RKO (cell line): ENCODE measurements around the gene MUC3A.
A peak's percentile ranks its signal among the peaks of the same experiment; 100 is the strongest.
"Not testable (repeated sequence)": the region's sequence is repeated elsewhere in the genome, so short reads cannot be mapped to it uniquely, and the experiment has no call there.

ENCODE experiments used
- DNase-seq: peaks from one replicate; pipeline ENCODE4 v3.0.0-alpha.2; 2016; ENCODE audit warnings: low spot score

MUC3A gene, protein sequence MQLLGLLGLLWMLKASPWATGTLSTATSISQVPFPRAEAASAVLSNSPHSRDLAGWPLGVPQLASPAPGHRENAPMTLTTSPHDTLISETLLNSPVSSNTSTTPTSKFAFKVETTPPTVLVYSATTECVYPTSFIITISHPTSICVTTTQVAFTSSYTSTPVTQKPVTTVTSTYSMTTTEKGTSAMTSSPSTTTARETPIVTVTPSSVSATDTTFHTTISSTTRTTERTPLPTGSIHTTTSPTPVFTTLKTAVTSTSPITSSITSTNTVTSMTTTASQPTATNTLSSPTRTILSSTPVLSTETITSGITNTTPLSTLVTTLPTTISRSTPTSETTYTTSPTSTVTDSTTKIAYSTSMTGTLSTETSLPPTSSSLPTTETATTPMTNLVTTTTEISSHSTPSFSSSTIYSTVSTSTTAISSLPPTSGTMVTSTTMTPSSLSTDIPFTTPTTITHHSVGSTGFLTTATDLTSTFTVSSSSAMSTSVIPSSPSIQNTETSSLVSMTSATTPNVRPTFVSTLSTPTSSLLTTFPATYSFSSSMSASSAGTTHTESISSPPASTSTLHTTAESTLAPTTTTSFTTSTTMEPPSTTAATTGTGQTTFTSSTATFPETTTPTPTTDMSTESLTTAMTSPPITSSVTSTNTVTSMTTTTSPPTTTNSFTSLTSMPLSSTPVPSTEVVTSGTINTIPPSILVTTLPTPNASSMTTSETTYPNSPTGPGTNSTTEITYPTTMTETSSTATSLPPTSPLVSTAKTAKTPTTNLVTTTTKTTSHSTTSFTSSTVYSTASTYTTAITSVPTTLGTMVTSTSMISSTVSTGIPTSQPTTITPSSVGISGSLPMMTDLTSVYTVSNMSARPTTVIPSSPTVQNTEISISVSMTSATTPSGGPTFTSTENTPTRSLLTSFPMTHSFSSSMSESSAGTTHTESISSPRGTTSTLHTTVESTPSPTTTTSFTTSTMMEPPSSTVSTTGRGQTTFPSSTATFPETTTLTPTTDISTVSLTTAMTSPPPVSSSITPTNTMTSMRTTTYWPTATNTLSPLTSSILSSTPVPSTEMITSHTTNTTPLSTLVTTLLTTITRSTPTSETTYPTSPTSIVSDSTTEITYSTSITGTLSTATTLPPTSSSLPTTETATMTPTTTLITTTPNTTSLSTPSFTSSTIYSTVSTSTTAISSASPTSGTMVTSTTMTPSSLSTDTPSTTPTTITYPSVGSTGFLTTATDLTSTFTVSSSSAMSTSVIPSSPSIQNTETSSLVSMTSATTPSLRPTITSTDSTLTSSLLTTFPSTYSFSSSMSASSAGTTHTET (N-terminal part only)

GRCh38 chr7:100949227-100949932 lies at the start of gene MUC3A:
Gene MUC3A (plus strand): TSS chr7:100949534. CDS start chr7:100949625, 91 bp downstream.
- no peak for DNase-seq

DNA sequence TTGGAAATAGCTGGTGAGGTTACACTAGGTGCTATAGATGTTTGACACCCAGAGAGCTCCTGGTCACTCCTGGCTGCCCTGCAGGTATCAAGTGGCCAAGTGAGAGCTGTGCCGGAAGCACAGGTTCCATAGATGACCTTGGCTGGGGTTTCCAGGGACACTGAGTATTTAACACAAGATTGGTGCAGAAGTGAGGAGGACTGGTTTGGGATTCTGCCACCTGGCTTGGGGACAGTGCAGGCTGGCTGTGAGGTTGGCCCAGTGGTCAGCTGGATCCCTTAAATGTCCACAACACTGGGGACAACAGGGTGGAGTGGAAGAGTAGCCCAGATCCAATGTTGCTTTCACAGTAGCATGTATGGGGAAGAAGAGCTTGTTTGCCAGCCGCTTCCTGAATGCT lies 48.4 kb upstream of the MUC3A start:
- DNase-seq = no peak

DNA sequence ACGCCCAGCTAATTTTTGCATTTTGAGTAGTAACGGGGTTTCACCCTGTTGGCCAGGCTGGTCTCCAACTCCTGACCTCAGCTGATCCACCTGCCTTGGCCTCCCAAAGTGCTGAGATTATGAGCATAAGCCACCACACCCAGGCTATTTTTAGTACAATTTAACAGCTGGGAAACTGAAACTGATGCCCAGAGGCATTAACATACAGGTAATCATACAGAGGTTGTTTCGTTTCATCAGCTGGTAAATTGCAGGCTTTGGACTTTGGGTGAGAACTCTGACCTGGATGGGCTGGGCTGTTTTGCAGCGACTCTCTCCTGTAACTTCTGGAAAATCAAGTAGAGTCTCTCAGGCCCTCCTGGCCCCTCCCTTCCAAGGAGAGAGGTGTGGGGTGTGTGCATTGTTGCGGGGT lies 47.4 kb upstream of the MUC3A start:
- no peak for DNase-seq

DNA sequence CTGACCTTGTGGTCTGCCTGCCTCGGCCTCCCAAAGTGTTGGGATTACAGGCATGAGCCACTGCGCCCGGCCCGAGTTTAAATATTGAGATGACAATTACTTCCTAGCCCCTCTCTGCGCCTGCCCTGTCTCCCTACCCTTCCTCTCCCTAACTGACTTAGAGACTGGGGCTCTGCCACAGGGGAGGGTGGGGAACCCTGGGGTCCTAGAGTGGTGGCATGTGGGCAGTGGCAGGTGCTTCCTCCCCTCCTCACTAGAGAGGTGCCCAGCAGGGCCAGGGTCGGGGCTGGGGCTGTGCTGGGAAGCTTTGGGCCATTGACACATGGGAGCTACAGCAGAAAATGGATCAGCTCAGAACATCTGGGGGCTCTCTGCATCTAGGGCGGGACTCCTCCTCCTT lies 46.7 kb upstream of the MUC3A start:
- DNase-seq = no peak

DNA sequence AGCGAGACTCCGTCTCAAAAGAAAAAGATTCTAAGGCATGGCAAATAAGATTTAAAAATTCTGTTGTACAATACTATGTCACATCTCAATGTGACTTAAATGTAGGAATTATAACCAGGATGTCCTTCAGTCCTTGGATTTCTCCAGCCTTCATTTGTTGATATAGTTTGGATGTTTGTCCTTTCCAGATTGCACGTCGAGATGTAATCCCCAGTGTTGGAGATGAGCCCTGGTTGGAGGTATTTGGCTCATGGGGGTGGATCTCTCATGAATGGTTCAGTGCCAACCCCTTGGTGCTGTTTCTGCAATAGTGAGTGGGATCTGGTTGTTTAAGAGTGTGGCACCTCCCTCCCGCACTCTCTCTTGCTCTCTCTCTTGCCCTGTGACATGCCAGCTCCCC lies 40.8 kb upstream of the MUC3A start:
- DNase-seq = no peak

DNA sequence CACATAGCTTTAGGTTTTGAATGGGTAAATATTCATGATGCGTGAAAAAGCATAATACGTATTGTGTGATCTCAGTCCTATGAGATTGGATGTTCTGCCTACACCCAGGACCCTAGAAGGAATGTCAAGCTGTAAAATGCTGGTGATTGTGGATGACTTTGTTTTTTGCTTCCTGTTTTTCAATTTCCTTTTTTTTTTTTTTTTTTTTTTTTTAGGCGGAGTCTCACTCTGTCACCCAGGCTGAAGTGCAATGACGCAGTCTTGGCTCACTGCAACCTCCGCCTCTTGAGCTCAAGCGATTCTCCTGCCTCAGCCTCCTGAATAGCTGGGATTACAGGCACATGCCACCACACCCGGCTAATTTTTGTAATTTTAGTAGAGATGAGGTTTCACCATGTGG lies 38.9 kb upstream of the MUC3A start:
- DNase-seq = not testable (repeated sequence)

DNA sequence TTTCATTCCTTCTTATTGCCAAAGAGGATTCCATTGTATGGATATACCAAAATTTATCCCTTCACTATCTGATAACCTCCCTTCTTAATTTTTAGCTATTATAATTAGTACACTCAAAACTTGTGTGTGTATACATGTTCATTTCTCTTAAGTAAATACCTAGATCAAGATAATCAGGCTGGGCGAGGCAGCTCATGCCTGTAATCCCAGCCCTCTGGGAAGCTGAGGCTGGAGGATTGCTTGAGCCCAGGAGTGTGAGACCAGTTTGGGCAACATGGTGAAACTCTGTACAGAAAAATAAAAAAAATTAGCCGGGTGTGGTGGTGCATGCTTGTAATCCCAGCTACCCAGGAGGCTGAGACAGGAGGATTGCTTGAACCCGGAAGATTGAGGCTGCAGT lies 37.9 kb upstream of the MUC3A start:
- DNase-seq = no peak

DNA sequence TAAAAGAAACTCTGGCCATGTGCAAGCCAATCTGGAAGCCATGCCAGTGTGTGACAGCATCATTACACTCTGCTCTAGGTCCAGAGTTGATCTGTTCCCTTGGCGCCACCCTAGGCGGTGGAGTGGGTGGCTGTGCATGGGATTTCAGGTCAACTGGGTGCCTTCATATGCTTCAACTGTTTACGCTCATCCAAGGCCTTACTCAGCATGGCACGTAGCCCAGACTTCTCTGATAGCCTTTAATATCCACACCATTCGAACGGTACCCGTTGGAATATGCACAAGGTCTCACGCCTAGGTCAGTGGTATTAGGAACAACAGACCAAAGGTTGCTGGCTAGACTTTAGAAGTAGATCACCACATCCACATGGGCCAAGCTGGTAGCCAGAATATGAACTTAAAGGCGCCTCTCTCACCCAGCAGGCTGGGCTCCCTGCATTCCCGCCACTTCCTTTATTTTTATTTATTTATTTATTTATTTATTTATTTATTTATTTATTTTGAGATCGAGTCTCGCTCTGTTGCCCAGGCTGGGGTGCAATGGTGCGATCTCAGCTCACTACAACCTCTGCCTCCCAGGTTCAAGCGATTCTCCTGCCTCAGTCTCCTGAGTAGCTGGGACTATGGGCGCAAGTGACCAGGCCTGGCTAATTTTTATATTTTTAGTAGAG lies 35.0 kb upstream of the MUC3A start:
- no peak for DNase-seq

GRCh38 chr7:100914879-100915447 lies 34.4 kb upstream of the MUC3A start:
- peak; percentile 51 for DNase-seq

GRCh38 chr7:100919335-100919734 lies 30.0 kb upstream of the MUC3A start:
- DNase-seq = not testable (repeated sequence)

- DNase-seq = not testable (repeated sequence)
These were observed 29.4 kb upstream of the MUC3A start for GRCh38 chr7:100919779-100920437.

- no peak for DNase-seq
These were observed 28.3 kb upstream of the MUC3A start for GRCh38 chr7:100921039-100921438.

DNA sequence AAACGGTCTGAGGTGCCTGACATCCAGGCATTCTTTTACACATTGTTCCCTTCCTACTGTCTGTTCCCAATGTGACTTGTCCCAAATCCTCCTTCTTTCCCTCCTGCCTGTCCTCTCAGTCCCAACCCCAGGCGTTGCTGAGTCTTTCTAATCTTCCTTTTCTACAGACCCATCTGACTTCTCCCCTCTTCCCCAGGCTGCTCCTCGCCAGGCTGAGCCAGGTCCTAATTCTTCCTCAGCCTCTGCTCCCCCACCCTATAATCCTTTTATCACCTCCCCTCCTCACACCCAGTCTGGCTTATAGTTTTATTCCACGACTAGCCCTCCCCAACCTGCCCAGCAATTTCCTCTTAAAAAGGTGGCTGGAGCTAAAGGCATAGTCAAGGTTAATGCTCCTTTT lies 25.7 kb upstream of the MUC3A start:
- DNase-seq = not testable (repeated sequence)

GRCh38 chr7:100929808-100930174 lies 19.5 kb upstream of the MUC3A start:
- no peak for DNase-seq

DNA sequence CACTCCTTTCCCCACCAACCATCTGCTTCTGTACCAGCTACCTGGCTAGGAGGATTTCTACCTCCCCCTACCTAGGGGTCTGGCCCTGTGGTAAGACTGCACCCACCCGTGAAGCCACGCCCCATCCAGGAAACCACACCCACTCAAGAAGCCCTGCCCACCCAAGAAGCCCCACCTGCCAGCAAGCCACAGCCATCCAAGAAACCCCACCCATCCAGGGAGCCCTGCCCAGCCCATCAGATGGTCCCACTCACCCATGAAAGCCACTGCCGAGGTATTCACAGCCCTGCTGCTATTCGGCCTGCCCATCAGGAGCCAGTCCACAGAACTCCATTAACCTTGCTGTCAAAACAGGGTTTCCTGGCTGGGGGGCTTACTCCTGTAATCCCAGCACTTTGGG lies 15.6 kb upstream of the MUC3A start:
- DNase-seq = no peak

- not testable (repeated sequence) for DNase-seq
These were observed 14.0 kb upstream of the MUC3A start for GRCh38 chr7:100935381-100935780.

DNA sequence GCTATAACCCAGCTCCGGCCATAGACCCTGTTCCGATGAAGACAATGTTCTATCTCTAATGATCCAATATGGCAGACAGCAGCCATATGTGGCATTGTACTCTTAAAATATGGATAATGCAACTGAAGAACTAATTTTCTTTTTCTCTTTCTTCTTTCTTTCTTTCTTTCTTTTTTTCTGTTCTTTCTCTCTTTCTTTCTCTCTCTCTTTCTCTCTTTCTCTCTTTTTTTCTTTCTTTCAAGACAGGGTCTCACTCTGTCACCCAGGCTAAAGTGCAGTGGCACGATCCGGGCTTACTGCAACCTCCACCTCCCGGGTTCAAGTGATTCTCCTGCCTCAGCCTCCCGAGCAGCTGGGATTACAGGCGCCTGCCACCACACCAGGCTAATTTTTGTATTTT lies 13.2 kb upstream of the MUC3A start:
- not testable (repeated sequence) for DNase-seq

DNA sequence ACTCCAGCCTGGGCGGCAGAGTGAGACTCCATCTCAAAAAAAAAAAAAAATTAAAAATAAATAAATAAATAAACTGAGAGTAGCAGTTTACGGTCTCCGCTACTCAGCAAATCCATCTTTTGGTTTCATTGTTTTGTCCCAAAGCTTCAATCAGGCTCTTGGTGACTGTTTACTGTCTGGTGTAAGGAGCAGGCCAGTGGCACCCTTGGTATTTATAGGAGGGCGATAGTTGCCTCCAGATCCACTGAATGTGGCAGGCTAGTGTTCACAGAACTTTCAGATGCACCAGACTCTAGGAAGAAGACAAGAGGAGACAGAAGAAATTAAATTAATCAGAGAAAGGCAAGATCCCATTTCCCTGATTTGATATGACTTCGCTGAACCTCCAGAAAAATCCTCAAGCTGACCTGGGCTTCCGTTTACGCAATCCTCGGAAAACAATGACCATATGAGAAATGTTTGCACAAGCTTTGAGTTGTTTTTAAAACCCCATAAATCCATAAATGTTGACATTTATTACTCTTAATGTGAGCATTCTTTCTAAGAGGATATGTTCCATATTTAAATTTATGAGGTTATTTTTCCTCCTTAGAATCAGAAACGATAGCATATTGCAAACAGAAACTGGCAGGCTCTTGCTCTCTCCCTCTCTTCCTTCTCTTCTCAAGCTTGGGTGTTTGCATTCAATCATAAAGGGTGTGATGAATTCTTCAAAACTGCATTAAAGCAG lies 7.1 kb upstream of the MUC3A start:
- DNase-seq = no peak

GRCh38 chr7:100943693-100944092 lies 5.6 kb upstream of the MUC3A start:
- DNase-seq = no peak
